GM10248 (cell line): ENCODE results near the gene TMEM54.

Experiments used
- CTCF ChIA-PET: fragments of 300-600 bp; sonication (Branson Sonifier 250); formaldehyde crosslinking; extraction: SDS; loops from one replicate; lab custom pipeline; 2021; ENCODE audit warnings: antibody characterized with exemption; lab: Yijun Ruan, JAX
- POLR2A ChIA-PET: fragments of 350-650 bp; sonication (Branson Sonifier 250); formaldehyde crosslinking; extraction: SDS; loops from one replicate; lab custom pipeline; 2020; ENCODE audit warnings: antibody characterized with exemption; lab: Yijun Ruan, JAX
- DNase-seq: peaks from one replicate; pipeline ENCODE4 v3.0.0; 2012; ENCODE audit errors: extremely low spot score
- TF ChIP-seq, protein P1 (sequence below): IDR thresholded peaks from 2 replicates; pipeline ENCODE4 v1.5.1; 2012; ENCODE audit warnings: mild to moderate bottlenecking, low read depth; ENCODE audit errors: extremely low read depth, missing control alignments, control extremely low read depth

Gene TMEM54

DNA sequence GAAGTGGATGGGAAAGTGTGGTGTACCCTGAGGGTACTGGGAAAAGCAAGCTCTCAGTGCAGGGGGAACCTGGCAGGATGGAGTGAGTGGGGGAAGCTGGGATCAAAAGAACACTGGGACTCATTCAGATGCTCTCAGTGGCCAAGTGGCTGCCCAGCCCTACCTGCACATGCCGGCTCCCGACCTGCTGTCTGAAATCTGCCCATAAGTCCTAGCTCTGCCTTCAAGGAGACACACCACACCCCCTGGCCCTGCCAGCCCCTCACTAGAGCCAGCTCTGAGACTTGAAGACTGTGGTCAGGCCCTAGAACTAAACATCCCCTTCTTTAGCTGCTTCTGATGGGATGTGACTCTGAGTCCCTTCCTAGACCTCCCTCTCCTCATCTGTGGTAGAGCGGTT, 2.2 kb downstream of the TMEM54 start:
- TF ChIP-seq, protein P1, sequence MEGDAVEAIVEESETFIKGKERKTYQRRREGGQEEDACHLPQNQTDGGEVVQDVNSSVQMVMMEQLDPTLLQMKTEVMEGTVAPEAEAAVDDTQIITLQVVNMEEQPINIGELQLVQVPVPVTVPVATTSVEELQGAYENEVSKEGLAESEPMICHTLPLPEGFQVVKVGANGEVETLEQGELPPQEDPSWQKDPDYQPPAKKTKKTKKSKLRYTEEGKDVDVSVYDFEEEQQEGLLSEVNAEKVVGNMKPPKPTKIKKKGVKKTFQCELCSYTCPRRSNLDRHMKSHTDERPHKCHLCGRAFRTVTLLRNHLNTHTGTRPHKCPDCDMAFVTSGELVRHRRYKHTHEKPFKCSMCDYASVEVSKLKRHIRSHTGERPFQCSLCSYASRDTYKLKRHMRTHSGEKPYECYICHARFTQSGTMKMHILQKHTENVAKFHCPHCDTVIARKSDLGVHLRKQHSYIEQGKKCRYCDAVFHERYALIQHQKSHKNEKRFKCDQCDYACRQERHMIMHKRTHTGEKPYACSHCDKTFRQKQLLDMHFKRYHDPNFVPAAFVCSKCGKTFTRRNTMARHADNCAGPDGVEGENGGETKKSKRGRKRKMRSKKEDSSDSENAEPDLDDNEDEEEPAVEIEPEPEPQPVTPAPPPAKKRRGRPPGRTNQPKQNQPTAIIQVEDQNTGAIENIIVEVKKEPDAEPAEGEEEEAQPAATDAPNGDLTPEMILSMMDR: no peak
- CTCF ChIA-PET: interaction anchor here (0.8 to 2.9 kb wide), 9 partner anchors 12 to 187 kb away, joined by 3 to 20 read pairs (median 3); partner anchors contain the start of gene HPCA
- POLR2A ChIA-PET: no interaction called here
- no peak for DNase-seq

DNA sequence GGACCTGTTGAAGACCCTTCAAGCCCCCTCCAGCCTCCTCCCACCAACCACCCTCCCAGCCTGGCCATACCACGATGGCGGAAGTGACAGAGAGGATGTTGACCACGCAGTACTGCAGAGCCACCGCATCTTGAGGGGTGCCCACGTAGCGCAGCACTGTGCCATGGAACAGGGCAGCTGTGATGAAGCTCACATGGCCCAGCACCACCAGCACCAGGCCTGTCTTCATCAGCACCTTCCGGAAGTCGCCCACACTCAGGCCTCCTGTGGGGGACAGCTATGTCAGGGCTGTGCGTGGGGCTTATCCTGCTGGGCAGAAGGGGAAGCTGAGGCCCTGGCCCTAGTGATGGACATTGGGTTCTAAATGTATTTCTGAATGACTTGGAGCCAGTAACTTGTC, 3.1 kb downstream of the TMEM54 start:
- no peak for DNase-seq
- CTCF ChIA-PET: interaction anchor here (0.7 to 2.9 kb wide), 7 partner anchors 11 to 378 kb away, joined by 3 to 20 read pairs (median 4); partner anchors contain the start of gene HPCA
- TF ChIP-seq, protein P1: no peak
- POLR2A ChIA-PET: no interaction called here

DNA sequence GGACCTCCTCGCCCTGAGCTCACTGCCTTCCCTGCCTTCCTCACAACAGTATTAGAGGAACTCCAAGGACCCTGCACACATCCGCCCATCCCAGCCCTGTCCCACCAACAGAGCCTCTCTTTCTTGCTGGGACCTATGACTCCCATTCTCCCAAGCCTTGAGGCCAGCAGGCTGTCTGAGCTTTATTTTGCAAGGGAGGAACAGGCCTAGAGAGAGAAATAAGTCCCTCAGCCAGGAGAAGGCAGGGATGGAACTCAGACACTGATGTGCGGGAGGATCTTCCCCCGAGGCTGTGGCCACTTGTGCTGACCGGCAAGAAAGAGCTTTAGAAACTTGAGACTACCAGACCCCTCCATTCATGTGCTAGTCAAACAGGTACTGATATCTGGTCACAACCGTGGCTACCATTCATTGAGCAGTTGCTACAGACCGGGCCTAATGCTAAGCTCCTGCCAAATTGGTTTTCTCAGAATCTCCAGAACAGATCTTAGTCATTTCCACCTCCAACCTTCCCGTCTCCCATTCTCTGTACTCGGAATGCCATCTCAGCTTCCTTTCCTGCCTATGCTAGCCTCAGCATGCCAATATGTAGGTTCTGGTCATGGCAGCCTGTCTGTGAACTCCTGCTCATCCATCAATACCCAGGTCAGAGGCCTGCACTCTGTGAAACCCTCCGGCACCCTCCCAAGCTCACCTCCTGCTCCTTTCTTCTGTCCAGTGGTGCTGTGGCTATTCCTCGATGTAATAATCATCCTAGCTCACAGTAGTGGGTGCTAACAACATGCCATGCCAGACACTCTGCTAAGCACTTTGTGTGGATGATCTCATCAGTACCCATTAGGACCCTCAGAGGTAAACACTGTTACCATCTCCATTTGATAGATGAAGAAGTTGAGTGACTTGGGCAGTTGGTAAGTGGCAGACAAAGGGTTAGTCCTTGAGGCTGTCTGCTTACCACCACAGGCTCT, 3.8 kb downstream of the TMEM54 start:
- TF ChIP-seq, protein P1: no peak
- DNase-seq: no peak
- ChIA-PET CTCF (interaction anchor here (1.0 to 2.9 kb wide), 8 partner anchors 9 to 377 kb away, joined by 3 to 20 read pairs (median 4); no protein-coding TSS in a partner anchor), POLR2A (no interaction called here)

DNA sequence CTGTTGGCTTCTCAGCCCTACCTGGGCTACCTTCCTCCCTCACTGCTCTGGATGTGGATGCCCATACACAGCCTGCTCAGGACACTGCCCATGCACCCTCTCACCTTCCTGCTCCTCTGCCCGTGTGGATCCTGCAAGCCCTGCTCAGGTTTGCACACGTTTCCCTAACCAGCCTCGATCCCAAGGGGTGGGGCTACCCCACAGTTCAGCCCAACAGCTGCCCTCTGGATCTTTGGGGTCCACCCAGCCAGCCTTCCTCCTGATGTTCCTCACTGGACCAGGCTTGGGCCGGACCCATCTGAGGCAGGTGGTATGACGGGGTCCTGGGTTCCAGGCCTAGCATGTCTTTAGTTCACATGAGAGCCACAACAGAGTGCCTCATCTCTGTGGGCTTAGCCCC, 4.7 kb downstream of the TMEM54 start:
- TF ChIP-seq, protein P1: no peak
- no peak for DNase-seq
- POLR2A ChIA-PET: no interaction called here
- CTCF ChIA-PET: interaction anchor here (1.1 to 2.9 kb wide), 5 partner anchors 8 to 191 kb away, joined by 3 to 20 read pairs (median 4); no protein-coding TSS in a partner anchor

DNA sequence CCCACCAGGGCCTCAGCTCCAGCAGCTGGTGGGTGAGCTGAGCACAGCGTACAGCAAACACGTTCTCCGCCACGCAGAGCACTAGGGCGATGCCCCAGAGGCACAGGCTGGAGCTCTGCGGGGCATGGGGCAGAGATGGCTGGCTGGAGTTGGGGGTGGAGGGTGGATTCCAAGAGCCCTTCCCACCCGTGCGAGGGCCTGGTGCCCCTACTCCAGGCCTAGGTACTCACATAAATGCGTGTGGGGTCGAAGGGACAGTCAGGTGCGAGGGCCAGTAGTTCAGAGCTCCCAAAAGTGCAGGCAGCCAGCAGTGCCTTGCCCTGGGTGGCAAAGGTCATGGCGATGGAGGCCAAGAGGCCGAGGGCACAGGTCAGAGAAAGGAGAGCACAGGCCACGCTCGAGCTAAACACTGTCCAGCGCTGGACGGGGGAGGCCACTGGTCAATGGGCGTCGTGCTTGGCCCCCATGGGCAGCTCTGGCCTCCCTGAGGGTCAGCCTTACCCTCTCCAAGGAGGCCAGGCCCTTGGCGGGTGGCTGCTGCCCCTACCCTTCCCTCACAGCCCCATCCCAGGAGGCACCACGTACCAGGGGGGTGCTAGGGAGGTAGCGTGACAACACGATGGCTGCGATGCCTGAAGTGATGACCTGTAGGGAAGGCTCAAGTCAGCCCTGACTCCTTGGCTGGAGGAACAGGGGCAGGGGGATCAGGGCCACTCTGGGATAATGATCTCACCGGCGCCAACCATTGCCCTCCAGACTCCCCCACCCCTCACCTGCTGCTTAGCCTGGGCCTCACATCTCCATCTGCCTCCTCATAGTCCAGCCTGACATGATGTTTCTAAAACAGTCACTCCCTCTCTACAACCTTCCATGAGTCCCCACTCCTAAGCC, 5.6 kb downstream of the TMEM54 start:
- POLR2A ChIA-PET: no interaction called here
- no peak for DNase-seq
- CTCF ChIA-PET: interaction anchor here (1.4 to 1.9 kb wide), 3 partner anchors 38 to 231 kb away, joined by 3 to 7 read pairs (median 4); no protein-coding TSS in a partner anchor
- TF ChIP-seq, protein P1: no peak

DNA sequence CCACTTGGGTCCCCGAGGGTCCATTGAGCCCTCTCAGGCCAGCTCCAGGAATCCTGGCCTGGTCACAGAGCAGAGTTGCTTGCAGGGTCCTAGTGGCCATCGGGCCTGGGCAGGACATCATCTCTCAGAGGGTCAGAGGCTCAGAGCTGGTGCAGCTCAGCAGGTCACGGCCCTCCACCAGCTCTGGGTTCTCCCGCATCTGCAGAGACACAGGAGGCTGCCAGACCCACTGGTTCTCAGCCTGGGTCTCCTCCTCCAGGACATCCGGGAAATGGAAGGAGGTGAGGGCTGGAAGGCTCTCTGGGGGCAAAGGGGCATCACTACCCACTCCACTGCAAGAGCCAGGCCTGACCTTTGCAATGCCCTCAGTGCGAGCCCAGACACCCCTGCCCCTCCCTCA, 6.5 kb downstream of the TMEM54 start:
- TF ChIP-seq, protein P1: no peak
- ChIA-PET CTCF (interaction anchor here (1.4 to 3.7 kb wide), 4 partner anchors 19 to 232 kb away, joined by 3 to 21 read pairs (median 6); no protein-coding TSS in a partner anchor), POLR2A (no interaction called here)
- DNase-seq: no peak
